ENCODE results near the gene LAGE3.

The LAGE3 gene

GRCh38 chrX:154465601-154466000 is 13.5 kb downstream of the LAGE3 start:
- intact Hi-C loops (cut with DNase I): no loop called here
- no peak for DNase-seq

GRCh38 chrX:154464806-154465365 is 14.2 kb downstream of the LAGE3 start:
- peak in 1 of 42 donors; percentile 31 for DNase-seq
- intact Hi-C loops (cut with DNase I): no loop called here

GRCh38 chrX:154463611-154464220 is 15.4 kb downstream of the LAGE3 start:
- intact Hi-C loops (cut with DNase I): no loop called here
- no peak for DNase-seq

GRCh38 chrX:154462396-154462795 is 16.7 kb downstream of the LAGE3 start:
- DNase-seq: peak in 23 of 42 donors; percentile 35 to 74 (median 59)
- intact Hi-C loops (cut with DNase I): no loop called here

- DNase-seq: peak in 3 of 42 donors; percentile 19 to 53 (median 47)
- intact Hi-C loops (cut with DNase I): no loop called here
These were observed 18.8 kb downstream of the LAGE3 start for GRCh38 chrX:154460326-154460725.

- intact Hi-C loops (cut with DNase I): no loop called here
- no peak for DNase-seq
These were observed 19.2 kb downstream of the LAGE3 start for GRCh38 chrX:154459832-154460231.

- intact Hi-C loops (cut with DNase I): no loop called here
These were observed 19.9 kb downstream of the LAGE3 start for GRCh38 chrX:154458954-154459778.

GRCh38 chrX:154458116-154458953 is 20.7 kb downstream of the LAGE3 start, which contains the start of gene PLXNA3:
Gene PLXNA3, plus strand, starts transcription at chrX:154458281. Its CDS starts 1,903 bp downstream, at chrX:154460184.
- intact Hi-C loops (cut with DNase I): no loop called here
- peak in 32 of 42 donors; percentile 40 to 79 (median 61) for DNase-seq

More at GRCh38 chrX:154458954-154459778, 19.9 kb downstream of the LAGE3 start:
- DNase-seq: peak in 13 of 42 donors; percentile 16 to 51 (median 35)

- intact Hi-C loops (cut with DNase I): no loop called here
- DNase-seq: peak in 20 of 42 donors; percentile 18 to 57 (median 40)
These were observed 21.5 kb downstream of the LAGE3 start for GRCh38 chrX:154457491-154458115.

- DNase-seq: peak in 33 of 42 donors; percentile 38 to 76 (median 54)
- intact Hi-C loops (cut with DNase I): no loop called here
These were observed 26.3 kb downstream of the LAGE3 start for GRCh38 chrX:154452823-154453222.

GRCh38 chrX:154450312-154450711 is 28.8 kb downstream of the LAGE3 start:
- DNase-seq: peak in 18 of 42 donors; percentile 22 to 71 (median 49)
- intact Hi-C loops (cut with DNase I): no loop called here

- intact Hi-C loops (cut with DNase I): no loop called here
- DNase-seq: no peak
These were observed 29.5 kb downstream of the LAGE3 start for GRCh38 chrX:154449618-154450017.

- intact Hi-C loops (cut with DNase I): no loop called here
- no peak for DNase-seq
These were observed 30.6 kb downstream of the LAGE3 start for GRCh38 chrX:154448484-154448883.

- intact Hi-C loops (cut with DNase I): no loop called here
- DNase-seq: no peak
These were observed 32.7 kb downstream of the LAGE3 start for GRCh38 chrX:154446430-154446829.

- DNase-seq: no peak
- intact Hi-C loops (cut with DNase I): no loop called here
These were observed 33.3 kb downstream of the LAGE3 start for GRCh38 chrX:154445776-154446175.

GRCh38 chrX:154444755-154445246 is 34.3 kb downstream of the LAGE3 start:
- intact Hi-C loops (cut with DNase I): no loop called here
- no peak for DNase-seq

GRCh38 chrX:154443992-154444754 is 34.9 kb downstream of the LAGE3 start, which contains the start of gene FAM50A:
Gene FAM50A, plus strand, starts transcription at chrX:154444141. Its CDS starts 95 bp downstream, at chrX:154444236.
- intact Hi-C loops (cut with DNase I): no loop called here

More at GRCh38 chrX:154443992-154444754, 34.9 kb downstream of the LAGE3 start, which contains the start of gene FAM50A:
- DNase-seq: peak; percentile 40 to 90 (median 80)
